SKM-1 treated with dmso at 0.1 percent for 144 hours (cell line): ENCODE results near the gene LACTB.

Source experiments
- DNase-seq: peaks from one replicate; lab custom pipeline; 2025; ENCODE audit not compliant: unreplicated experiment; lab: John Stamatoyannopoulos, UW

LACTB gene

DNA sequence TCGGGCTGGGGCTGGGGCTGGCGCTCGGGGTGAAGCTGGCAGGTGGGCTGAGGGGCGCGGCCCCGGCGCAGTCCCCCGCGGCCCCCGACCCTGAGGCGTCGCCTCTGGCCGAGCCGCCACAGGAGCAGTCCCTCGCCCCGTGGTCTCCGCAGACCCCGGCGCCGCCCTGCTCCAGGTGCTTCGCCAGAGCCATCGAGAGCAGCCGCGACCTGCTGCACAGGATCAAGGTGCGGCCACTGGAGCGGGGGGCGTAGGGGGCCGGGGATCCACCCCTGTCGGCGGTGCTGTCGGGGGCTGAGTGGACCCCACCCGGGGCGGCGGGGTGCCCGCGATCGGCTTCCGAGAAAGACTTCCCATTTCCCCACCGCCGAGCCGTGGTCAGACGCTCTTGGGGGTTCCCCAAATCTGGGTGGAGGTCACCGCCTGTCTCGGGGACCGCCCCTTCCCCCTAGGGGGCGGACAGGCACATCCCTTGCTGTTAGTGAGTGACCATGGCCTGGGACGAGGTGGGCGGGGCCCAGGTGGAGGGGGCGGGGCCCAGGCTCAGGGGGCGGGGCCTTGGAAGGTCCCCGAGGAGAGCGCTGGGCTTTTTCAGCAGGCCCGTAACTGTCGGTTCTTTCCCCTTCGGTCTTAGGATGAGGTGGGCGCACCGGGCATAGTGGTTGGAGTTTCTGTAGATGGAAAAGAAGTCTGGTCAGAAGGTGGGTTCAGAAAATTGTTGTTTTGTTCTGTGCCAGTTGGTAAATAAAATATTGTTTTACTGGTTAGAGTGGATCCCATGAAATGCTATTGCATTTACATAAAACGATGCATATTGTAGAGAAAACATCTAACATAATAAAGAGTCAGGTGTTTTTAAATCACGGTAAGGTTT is 578 bp downstream of the LACTB start:
- DNase-seq, result peak; percentile 65

DNA sequence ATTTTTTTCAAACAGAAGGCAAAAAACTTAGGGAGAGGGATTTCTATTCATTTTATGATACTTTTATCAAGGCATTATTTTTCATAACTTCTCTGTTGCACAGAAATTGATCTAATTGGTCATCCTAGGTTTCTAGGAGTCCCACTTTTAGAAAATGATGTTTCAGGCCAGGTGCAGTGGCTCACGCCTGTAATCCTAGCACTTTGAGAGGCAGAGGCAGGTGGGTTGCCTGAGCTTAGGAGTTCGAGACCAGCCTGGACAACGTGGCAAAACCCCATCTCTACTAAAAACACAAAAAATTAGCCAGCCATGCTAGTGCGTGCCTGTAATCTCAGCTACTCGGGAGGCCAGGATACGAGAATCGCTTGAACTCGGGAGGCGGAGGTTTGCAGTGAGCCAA is 2.8 kb downstream of the LACTB start:
- no peak for DNase-seq

DNA sequence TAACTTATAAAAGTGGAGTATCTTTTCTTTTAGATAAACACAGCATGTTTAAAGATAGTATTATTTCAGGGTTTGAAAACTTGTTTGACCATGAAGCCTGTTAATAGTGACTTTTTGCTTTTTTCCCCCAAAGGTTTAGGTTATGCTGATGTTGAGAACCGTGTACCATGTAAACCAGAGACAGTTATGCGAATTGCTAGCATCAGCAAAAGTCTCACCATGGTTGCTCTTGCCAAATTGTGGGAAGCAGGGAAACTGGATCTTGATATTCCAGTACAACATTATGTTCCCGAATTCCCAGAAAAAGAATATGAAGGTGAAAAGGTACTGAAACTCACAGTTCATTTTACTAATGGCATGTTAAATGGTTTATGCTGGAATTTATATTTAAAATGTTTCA is 5.1 kb downstream of the LACTB start:
- DNase-seq, result no peak

DNA sequence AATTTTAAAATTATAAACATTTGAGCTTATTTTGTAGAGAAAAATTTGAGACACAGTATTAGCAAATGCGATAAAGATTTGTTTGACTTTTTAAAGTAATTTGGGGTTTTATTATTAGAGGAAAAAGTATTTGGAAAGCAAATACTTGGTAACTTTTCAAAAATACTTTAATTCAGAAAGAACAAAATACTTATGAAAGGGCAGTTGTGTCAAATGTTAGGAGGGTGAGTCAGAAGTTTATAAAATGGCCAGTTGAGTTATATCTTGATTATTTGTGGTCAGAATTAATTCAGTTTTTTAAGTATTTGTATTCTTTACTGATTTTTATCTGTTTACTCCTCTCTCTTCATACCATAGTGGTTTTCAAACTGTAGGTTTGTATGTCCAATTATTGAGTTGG is 12.1 kb downstream of the LACTB start:
- DNase-seq, result no peak

DNA sequence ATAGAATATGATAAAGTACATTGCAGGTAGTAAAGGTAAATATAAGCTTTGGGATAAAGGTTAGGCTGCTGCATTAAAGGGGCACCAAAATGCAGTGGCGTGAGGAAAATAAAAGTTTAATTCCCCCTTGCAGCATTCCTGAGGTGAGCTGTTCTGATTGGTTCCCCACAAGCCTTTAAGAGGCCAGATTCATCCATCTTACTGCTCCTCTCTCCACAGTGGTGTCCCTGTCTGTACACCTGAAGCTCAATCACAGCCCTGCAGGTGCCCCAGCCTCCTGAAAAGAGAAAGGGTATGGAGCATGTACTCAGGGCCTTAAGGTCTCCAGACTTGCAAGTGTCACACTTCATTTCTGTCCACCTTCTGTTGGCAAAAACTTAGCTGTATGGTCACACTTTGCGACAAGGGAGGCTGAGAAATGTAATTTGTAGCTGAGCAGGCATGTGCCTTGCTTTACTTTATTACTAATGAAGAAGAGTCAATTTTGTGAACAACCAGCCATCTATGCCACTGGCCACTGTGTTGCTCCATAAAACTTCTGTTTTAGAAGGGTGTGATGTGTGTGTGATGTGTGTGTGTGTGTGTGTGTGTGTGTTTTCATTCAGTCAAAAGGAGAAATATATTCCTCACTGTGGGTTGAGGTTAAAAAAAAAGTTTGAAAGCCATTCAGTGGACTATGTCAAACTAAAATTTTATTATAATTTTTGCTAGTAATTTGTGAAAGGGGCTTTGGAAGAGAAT is 12.8 kb downstream of the LACTB start:
- DNase-seq, result no peak

DNA sequence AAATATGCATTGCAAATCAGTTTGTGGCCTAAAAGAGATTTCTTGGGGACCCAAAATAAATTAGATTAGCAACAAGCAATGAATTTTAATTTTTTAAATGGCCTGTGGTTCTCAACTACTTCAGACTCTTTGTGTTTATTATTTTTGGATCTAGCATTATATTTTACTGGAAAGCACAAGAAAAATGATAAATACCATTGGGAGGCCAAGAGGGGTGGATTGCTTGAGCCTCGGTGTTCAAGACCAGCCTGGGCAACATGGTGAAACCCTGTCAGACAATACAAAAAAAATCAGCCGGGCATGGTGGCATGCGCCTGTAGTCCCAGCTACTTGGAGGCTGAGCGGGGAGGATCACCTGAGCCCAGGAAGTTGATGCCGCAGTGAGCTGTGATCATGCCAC is 13.6 kb downstream of the LACTB start:
- no peak for DNase-seq

DNA sequence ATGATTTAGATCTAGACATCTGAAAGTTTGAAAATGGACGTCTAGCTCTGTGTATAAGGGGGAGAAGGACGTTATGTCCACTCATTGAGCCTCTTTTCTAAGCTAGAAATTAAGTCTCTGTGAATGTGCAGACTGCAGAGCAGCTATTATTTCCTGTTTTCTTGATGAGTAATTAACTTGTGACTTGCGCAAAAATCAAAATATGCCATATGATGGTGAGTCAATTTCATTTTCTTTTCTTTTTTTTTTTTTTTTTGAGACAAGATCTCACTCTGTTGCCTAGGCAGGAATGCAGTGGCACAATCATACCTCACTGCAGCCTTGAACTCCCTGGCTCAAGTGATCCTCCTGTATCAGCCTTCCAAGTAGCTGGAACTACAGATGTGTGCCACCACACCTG is 14.1 kb downstream of the LACTB start:
- DNase-seq, result no peak

DNA sequence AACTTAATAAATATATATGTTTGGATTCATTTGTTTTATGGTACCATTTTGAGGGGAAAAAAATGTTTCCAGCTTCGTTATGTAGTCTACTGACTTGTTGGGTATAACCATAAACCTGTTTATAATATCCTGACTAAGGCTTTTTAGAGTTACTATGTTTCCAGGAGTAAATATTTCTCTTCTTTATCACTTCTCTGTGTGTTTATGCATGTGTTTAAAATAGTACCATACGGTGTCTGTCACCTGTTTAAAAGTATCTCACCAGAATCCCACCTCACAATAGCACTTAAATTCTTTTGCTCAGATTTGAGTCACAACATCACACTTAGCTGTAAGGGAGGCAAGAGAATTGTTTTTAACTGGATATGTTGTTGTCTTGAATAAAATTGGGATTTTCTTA is 15.1 kb downstream of the LACTB start:
- DNase-seq, result no peak

DNA sequence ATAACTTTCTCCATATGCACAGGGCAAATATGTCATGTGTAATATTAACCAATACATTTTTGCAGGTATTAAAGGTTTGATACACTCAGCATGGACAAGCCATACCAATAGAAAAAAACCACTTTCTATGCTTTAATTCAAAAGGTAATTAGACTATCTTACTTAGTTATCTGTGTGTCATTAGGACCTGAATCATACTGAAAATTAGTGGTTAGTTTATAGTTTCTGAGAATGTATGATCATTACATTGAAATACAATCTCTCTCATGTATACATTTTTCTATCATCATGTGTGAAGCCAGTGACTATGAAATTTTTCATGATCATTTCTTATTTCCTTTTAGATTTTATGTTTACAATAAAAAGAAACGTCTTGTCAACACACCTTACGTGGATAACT is 19.3 kb downstream of the LACTB start:
- DNase-seq, result no peak

DNA sequence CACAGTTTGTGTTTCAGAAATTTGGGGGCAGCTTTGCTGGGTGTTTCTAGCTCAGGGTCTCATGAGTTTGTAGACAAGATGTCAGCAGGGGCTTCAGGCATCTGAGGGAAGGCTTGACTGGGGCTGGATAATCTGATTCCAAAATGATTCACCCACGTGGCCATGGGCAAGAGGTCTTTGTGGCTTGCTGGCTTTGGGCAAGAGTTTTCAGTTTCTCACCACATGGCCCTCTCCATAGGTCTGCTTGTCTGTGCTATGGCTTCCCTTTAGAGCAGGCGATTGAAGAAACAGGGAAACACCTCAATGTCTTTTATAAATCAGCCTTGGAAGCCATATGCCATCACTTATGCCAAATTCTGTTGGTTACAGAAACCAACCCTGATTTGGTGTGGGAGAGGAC is 23.8 kb downstream of the LACTB start:
- DNase-seq, result no peak

DNA sequence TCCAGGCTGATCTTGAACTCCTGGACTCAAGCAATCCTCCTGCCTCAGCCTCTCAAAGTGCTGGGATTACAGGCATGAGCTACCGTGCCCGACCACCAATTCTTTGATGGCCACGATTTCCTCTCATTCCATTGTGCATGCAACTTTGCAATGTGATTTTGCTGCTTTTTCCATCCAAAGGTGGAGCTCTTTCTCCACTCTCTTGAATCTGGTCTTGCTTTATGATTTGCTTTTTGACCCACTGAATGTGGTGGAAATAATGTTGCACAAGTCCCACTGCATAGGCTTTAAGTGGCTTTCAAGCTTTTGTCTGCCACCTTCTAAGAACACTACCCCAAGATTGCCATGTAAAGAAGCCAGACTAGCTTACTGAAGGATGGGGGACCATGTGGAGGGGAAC is 25.0 kb downstream of the LACTB start:
- no peak for DNase-seq

DNA sequence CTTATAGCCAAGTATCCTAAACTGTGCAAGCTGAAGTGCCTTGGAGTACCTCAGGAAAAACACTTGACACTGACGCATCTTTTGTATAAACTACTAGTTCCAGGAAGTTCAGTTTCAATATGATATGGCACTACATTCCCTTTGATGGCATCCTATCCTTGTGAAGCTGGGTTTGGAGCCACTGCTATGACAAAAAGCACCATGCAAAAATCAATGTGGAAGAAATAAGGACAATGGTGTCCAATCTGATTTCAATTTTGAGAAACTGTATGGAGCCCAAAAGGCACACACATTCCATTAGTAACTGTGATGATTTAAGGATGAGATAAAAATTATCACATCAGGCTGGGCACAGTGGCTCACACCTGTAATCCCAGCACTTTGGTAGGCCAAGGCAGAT is 30.0 kb downstream of the LACTB start:
- DNase-seq, result no peak

DNA sequence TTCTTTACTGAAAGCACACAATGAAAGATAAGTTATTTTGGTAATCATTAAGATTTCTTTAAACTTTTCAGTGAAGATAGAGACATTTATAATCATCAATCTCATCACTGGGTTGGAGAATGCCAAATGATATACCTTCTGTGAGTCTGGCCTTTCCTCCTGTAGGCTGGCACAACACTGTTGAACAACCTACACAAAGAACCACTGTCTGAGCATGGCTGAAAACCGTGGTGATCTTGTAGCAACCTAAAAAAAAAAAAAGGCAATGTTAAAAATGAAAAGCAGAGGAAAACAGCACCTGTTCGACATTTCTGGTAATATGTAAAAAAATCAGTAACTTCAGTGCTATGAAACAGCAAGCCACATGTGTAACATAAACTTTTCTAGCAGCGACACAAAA is 33.8 kb downstream of the LACTB start:
- no peak for DNase-seq

DNA sequence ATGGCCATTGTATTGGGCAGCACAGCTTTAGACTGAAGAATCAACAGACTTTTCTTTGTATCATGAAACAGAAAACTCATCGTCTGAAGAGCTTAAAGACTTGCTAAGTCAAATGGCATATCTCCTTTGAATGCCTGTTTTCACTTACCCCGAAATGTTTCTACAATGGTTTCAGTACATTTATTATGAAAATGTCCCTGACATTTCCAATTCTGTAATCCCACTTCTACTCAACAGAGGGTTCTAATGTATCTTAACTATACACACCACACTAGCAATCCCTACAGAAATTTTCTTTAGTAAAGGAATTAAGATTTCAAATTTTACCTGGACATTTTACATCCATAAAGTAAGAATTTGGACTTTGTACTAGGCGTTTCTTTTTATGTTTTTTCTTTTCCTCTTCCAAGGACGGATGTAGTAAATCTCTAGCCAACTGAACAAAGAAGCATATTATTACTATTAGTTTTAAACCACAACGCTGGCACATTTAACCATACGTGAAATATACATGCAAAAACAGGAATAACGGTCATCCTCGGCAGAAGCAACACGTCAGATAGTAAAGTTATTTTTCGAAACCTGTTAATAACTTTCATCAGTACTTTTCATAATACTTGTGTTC is 34.5 kb downstream of the LACTB start:
- no peak for DNase-seq

DNA sequence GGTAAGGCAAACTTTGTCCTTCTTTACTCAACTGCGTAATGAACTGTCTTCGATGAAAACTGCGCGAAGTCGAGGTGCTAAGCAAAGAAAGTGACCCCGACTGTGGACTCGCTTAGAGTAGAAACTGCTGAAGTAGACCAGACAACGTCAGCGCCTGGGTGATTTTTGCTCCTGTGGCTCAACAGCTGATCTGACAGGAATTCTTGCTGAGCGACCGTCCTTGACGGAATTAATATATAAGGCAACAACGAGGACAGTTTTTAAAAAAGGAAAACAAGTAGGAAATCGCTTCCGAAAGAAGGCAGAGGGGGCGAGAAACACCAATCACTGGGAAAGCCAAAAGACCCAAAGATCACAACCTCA is 35.1 kb downstream of the LACTB start:
- DNase-seq, result peak; percentile 8

DNA sequence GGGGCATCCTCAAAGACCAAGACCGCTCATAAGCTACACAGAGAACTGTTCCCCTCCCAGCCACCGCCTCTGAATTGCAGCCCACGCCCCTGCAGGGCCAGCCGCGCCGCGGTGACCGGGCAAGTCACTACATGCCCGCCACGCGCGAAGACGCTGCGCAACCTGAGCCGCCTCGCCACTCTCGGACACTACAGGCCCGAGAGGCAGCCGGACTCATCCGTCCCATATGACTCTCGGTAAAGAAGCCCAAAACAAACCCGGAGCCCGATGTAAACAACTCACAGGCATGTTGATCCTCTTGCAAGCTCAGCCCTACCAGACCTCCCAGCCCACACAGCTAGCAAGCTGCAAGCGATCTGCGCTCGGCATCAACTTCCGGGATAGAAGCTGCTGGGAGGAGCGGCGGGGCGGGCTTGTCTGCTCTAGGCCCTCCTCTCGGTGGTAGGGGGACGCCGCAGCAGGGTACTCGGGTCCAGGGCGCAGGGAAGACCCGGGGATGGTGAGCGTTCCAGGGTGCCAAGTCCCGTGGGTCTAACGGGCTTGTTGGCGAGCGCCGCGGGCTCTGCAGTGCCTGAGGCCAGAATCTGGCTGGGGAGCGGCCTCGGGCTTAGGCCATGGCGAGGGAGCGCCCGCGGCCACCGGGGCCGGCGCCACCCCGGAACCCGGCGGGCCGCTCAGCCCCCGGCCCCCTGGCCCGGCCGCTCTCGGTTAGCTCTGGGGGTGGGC is 35.6 kb downstream of the LACTB start, which contains the start of gene RPS27L:
RPS27L (minus strand) TSS at position 360 of the 726 bp plus-strand sequence; CDS start at position 288, 72 bp downstream.
- peak; percentile 89 for DNase-seq

DNA sequence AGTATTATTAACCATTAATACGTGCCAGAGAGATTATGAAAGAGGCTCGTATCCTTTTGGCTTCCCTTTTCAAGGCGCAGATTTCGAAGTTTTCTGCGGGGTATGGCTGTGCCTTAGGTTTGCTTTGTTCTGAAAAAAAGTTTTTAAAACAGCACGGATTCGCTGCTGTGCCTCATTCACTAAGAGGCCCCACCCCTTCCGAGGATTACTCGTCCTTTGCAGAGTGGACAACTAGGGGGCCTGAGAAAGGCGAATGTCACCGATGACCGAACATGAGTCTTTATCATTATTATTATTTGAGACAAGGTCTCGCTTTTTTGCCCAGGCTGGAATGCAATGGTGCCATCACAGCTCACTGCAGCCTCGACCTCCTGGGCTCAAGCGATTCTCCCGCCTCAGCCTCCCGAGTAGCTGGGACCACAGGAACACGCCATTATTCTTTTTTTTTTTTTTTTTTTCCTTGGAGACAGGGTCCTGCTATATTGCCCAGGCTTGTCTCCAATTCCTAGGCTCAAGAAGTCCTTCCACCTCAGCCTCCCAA is 36.3 kb downstream of the LACTB start:
- no peak for DNase-seq

DNA sequence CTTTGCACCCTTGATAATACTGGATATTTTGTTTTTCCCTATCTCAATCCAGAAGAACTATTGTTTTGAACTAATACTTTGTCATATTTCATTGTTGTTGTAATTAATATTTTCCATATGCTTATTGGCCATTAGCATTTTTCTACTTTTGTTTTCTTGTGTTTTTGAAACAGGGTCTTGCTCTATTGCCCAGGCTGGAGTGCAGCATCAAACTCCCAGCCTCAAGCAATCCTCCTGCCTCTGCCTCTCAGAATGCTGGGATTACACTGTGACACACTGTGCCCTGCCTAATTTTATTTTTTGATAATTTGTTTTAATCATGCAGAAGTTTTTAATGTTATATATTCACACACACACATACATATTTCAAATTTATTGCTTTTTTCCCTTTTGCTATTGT is 39.0 kb downstream of the LACTB start:
- DNase-seq, result no peak

DNA sequence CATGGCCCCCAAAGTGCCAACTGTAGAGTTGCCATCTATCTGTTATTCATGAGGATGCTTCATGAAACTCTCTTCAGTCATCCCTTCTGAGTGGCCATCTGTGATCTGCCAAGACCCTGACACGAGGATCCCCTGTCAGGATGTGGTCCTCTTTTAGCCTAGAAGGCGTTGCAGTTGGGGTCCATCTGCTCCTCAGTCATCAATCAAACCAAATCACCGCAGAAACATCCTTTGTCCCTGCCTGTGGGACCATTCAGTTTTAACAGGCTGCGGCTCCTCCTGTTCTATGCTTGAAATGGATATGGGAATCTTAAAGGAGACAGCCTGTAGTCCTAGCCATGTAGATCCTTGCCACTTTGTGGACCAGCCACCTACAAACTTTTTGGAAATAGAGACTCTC is 41.6 kb downstream of the LACTB start:
- DNase-seq, result no peak

DNA sequence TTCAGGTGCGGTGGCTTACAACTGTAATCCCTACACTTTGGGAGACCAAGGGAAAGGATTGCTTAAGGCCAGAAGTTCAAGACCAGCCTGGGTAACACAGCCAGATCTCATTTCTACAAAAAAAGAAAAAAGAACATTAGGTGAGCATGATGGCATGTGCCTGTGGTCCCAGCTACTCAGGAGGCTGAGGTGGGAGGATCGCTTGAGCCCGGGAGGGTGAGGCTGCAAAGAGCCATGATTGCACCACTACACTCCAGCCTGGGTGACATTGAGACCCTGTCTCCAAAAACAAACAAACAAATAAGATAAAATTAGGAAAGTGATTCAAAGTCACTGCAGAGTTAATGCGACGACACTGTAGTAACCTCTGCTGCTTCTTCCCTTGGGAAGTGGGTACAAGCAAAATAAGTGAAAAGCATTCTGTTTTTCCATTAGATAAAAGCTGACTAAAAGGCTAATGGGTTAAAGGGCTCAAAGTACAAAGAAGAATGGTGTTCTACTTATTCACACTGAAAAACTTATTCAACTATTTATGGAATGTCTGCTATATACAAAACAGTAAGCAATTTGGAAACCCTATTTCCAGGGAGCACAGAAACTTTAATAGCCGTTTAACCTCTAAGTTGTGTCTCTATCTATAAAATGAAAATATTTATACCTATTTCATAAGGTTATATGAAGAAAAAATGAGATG is 43.7 kb downstream of the LACTB start:
- DNase-seq, result no peak
